AG04450 (cell line): ENCODE measurements around the gene EIF3I. TPM values are rescaled to one million over a fixed set of nuclear protein-coding genes. Genes with fewer than 3 reads are reported as not detected.
A peak's percentile ranks its signal among the peaks of the same experiment; 100 is the strongest.

ENCODE experiments used
- CTCF ChIA-PET: fragments of 300-600, 350-600 bp; formaldehyde crosslinking; extraction: SDS; loops from one replicate; lab custom pipeline; 2022; ENCODE audit warnings: antibody characterized with exemption, inconsistent platforms; lab: Charles Lee
- POLR2A ChIA-PET: fragments of 350-600 bp; formaldehyde crosslinking; extraction: SDS; loops from one replicate; lab custom pipeline; 2021; ENCODE audit warnings: antibody characterized with exemption, inconsistent platforms; lab: Yijun Ruan, JAX
- DNase-seq: peaks from one replicate; pipeline ENCODE4 v3.0.0-alpha.2; 2011; ENCODE audit warnings: low read depth, low spot score
- H3K27ac ChIP-seq: one replicate; pipeline ENCODE4 v1.5.1; 2012; ENCODE audit warnings: low read depth, low read length, control low read depth
- H3K27me3 ChIP-seq: one replicate; pipeline ENCODE4 v1.6.0; 2012; ENCODE audit warnings: low read length; ENCODE audit not compliant: control insufficient read depth, insufficient read depth
- H3K4me3 ChIP-seq: 2 replicates; pipeline ENCODE4 v1.5.1; 2011; ENCODE audit warnings: mild to moderate bottlenecking, low read depth, low read length, control low read depth
- H3K9me3 ChIP-seq: 2 replicates; pipeline ENCODE4 v1.5.1; 2012; ENCODE audit warnings: low read length; ENCODE audit not compliant: control insufficient read depth, insufficient read depth
- CTCF ChIP-seq: IDR thresholded peaks from 2 replicates; pipeline ENCODE4 v1.5.1; 2011; ENCODE audit warnings: low read depth, low read length, control low read depth, inconsistent platforms
- polyA plus RNA-seq: library from polyadenylated mRNA; depleted of rRNA; stranded (reverse); fragments of >200 nt; gene quantifications from 2 replicates; pipeline ENCODE4 v1.2.3, GENCODE V29; 2011

The EIF3I gene
- polyA plus RNA-seq, 1 experiment: 357 TPM

DNA sequence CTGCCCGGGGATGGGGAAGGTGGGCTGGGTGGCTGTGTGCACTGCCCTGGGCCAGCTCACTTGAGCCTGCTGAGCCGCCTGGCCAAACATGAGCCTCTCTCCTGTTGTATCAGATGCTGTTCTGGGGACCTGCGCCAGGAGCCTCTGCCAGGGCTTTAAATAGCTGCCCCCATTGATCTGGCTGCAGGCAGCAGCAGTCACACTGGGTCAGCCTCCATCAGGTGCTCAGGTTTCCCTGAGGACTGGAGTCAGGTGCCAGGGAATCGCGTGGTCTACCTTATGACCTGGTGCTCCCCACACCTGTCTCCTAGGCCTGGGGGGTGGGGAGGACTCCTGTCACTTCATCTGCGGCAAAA lies 22.5 kb upstream of the EIF3I start:
- ChIA-PET POLR2A (interaction anchor here (0.6 to 2.5 kb wide), 4 partner anchors 20 to 136 kb away, joined by 3 to 17 read pairs (median 10); partner anchors contain the start of genes MARCKSL1, TMEM39B and TXLNA), CTCF (interaction anchor here (1.9 to 3.1 kb wide), 2 partner anchors 14 to 16 kb away, joined by 4 to 16 read pairs; no protein-coding TSS in a partner anchor)
- Histone ChIP-seq H3K27me3 (no peaks in the 10 kb centered on the region), H3K9me3 (no peaks in the 10 kb centered on the region), H3K4me3 (peak overlapping the region; percentile 79), H3K27ac (peak overlapping the region; percentile 96)
- no peak for DNase-seq
- no peak for TF ChIP-seq CTCF

DNA sequence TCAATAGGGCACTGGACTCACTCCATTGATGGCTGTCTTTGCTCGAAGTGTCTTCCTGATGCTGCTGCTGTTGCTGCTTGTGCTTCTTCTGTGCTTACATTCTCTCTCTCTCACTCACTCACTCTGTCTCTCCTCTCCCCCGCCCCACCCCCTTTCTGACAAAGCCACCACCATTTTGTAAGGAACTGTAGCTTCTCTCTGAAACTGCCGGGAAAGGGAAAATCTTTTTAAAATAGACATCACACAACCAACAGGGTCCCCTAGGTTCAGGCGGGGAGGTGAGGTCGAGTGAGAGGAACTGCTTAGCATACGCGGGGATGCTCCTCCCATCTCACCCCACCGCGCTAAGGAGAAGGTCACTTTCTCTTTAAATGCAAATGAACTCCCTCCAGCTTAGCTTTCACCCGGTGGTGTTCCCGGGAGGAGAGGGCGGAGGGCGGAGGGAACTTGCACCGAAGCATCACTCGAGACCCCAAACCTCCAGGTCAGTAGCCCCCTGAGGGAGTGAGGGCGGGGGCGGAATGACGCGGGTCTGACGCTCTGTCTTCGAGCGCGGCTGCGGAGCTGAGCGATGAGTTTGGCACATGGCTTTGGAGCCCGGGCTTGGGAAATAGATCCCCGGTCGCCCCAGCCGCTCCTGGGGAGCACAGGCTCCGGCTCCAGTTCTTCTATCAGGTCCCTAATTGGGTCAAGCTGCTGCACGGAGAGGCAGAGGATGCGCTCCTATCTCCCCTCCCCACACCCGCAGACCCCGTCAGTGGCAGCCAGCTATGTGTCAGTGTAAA lies 21.8 kb upstream of the EIF3I start, which contains the start of gene CCDC28B:
Gene CCDC28B (plus strand): TSS at position 370 of the 785 bp plus-strand sequence. CDS start 1,341 bp downstream, outside the sequence.
- ChIA-PET CTCF (interaction anchor here (1.9 to 3.1 kb wide), 2 partner anchors 15 kb away, joined by 4 to 16 read pairs; no protein-coding TSS in a partner anchor), POLR2A (interaction anchor here (0.5 to 2.5 kb wide), 12 partner anchors 8 to 611 kb away, joined by 3 to 17 read pairs (median 3); partner anchors contain the start of genes BSDC1, KPNA6, MARCKSL1 and TMEM39B)
- no peaks in the 10 kb centered on the region for H3K9me3 ChIP-seq
- no peak for TF ChIP-seq CTCF
- DNase-seq: no peak
- H3K27ac ChIP-seq: peak within 1 kb of the TSS; percentile 96
- H3K4me3 ChIP-seq: peak within 1 kb of the TSS; percentile 79
- no peaks in the 10 kb centered on the region for H3K27me3 ChIP-seq

- Histone ChIP-seq H3K4me3 (peak overlapping the region; percentile 79), H3K27ac (peak overlapping the region; percentile 96), H3K27me3 (no peaks in the 10 kb centered on the region), H3K9me3 (no peaks in the 10 kb centered on the region; the same call in 1 of the 2 replicates)
- DNase-seq: no peak
- CTCF ChIA-PET: interaction anchor here (1.9 to 3.1 kb wide), 2 partner anchors 15 to 16 kb away, joined by 4 to 16 read pairs; no protein-coding TSS in a partner anchor
- TF ChIP-seq CTCF: no peak
- POLR2A ChIA-PET: interaction anchor here (0.5 to 2.5 kb wide), 7 partner anchors 9 to 143 kb away, joined by 3 to 17 read pairs (median 5); partner anchors contain the start of genes KPNA6, MARCKSL1, TMEM39B and TXLNA
Observed at GRCh38 chr1:32201011-32201855, 21.0 kb upstream of the EIF3I start.

- Histone ChIP-seq H3K27ac (peak overlapping the region; percentile 39), H3K4me3 (peak overlapping the region; percentile 80), H3K27me3 (no peaks in the 10 kb centered on the region), H3K9me3 (no peaks in the 10 kb centered on the region; the same call in 1 of the 2 replicates)
- POLR2A ChIA-PET: interaction anchor here (0.6 to 1.9 kb wide), 7 partner anchors 25 to 189 kb away, joined by 3 to 13 read pairs (median 6); partner anchors contain the start of genes BSDC1, KPNA6, MARCKSL1 and TXLNA
- DNase-seq: no peak
- CTCF ChIA-PET: interaction anchor here (3.0 kb wide), 1 partner anchor 11 kb away, joined by 18 read pairs; no protein-coding TSS in a partner anchor
- no peak for TF ChIP-seq CTCF
Observed at GRCh38 chr1:32204943-32205361, 17.3 kb upstream of the EIF3I start.
